DMS 273 (cell line): Measurements from ENCODE around the gene AGPAT1.
"Not testable (repeated sequence)": the region's sequence is repeated elsewhere in the genome, so short reads cannot be mapped to it uniquely, and the experiment has no call there.

Source experiments
- DNase-seq: peaks from one replicate; lab custom pipeline; 2025; ENCODE audit not compliant: unreplicated experiment; lab: John Stamatoyannopoulos, UW

AGPAT1 gene

DNA sequence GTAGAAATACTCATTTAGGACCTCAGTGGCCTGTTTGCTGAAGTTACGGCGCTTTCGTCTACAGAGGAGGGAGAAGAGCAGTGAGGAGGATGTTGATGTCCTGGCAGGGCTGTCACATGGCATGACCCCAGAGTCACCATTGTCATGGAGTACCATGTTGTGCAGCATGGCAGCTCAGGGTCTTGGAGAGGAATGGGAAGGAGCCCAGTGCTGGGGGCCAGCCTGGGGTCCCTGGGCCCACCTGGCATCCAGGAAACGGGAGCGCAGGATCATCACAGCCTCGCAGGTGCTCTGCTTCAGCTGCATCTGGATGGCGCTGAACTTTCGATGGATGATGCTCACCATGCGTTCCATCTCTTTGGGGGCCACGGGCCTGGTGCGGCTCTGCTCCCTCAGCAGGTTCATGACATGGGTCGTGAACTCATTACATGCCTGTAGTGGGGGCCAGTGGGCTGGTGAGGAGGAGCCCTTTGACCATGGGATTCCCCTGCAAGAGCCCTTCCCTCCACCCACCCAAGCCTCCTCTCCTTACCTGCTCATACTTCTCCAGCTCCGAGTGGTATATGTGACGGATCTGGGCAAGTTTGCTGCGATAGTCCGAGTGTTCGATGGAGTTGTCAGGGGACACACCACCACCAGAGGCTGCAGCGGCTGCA is 12.0 kb upstream of the AGPAT1 start:
- DNase-seq: not testable (repeated sequence)

DNA sequence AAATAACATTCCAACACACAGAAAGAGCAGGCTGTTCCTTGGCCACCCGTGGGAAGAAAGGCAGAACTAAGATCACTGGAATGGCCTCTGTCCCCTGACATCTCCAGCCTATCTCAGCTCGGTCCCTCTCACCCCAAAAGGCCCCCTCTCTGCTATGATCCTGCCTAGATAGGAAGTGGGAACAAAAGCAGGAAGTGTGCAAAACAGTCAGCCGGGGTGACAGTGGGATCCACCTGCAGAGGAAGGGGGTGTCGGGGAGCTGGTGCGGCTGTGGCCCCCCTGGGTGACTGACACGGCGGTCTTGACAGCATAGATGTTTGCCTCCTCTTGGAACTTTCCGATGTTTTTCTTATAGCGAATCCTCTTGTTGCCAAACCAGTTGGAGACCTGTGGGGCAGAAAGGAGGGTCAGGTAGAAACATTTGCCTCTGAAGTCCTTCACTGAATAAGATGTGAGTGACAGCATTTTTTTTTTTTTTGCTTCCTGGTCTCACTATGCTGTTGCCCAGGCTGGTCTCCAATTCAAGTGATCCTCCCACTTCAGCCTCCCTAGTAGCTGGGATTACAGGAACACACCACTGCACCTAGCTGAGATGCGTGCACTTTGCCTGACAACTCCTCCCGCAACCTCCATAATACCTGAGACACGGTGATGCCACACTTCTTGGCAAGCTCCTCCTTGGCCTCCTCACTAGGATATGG is 11.3 kb upstream of the AGPAT1 start:
- DNase-seq: no peak

DNA sequence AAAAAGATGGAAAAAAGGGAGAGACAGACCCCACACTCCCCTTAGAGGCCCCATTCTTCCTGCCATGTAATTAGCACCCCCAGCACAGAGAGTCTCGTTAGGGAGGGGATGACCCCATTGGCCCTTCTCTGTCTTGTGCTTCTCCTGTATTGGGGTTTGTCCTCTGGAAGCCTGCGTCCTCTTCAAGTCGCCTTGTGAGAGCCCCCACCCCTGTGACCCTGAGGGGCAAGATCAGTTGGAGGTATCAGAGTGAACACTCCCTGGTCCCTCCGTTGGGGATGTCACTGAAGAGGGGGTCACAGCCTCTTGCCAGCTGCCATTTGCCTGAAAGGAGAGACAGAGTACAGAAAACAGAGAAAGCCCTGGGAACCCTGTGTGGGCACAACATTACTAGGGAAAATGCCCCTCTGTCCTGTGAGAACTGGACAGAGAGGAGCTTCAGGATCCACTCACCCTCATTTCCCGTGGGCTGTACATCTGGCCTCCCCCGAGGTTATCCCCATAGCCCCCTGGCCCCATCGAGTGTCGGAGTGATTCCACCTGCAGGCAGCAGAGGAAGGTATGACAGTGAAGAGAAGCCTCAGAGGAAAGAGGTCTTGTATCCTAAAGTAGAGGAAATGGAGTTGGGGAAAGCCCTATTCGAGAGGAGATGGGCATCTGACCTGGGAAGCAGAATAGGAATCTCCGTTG is 10.4 kb upstream of the AGPAT1 start:
- DNase-seq: not testable (repeated sequence)

DNA sequence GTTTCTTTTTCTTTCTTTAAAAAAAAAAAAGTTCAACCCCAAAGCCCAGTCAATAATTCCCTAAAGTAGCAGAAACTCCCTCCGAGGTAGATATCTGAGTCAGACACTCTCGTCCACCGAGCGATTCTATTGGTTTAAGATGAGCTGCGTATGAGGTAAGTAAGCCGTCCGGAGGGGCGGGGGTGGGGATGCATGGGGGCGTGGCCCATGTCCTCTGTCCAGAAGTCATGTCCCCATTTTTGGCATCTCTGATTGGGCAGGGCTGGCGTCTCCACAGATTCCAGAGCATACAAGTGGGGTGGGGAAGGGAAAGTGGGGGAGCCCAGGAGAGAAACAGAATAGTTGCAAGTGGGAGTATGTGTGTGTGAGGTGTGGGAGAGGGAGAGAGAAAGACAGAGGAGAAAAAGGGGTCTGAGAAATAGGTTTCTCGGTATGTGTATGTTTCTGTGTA is 9.8 kb upstream of the AGPAT1 start:
- DNase-seq: not testable (repeated sequence)

DNA sequence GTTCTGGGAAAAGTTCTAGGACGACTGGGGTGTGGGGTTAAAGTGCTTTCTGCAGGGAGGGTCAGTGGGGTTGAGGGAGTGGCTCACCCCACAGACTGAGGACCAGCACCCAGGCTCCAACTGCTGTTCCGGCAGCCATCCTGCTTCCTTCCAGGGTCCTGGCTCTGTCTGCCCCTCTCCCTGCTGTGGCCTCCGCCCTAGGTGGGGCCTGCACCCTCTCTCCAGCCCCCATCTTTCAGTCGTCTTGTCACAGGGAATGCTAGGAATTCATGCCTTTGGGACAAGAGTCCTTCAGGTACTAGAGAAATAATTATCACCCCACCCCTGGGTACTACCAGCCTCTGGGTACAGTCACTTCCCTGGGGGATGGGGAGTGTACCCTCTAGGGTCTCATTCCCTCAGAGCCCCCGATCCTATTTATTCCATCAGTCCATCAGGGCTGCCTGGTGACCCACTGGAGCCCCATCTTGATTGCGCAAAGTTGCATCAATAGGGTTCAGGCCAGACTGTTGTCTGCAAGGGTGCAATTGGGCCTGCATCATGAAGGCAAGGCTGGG is 8.3 kb upstream of the AGPAT1 start, which contains the start of gene AGER:
AGER (minus strand) TSS at position 170 of the 557 bp plus-strand sequence; CDS start at position 139, 31 bp downstream.
- DNase-seq: no peak

DNA sequence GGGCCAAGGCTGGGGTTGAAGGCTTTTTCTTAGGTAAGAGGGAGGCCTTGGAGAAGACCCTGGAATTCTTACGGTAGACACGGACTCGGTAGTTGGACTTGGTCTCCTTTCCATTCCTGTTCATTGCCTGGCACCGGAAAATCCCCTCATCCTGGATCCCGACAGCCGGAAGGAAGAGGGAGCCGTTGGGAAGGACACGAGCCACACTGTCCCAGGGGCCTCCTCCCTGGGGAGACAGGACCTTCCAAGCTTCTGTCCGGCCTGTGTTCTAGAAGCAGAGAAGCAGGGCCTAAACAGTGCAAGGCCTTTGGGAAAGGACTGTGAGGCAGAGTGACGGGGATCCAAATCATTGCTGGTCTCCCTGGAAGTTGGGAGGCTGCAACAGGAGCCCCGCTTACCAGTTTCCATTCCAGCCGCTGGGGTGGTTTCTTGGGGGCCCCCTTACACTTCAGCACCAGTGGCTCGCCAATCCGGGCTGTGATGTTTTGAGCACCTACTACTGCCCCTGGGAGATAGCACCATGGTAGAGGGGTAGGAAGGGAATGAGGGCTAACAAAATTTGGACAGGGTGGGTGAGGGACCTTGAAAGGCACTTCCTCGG is 7.7 kb upstream of the AGPAT1 start:
- no peak for DNase-seq

DNA sequence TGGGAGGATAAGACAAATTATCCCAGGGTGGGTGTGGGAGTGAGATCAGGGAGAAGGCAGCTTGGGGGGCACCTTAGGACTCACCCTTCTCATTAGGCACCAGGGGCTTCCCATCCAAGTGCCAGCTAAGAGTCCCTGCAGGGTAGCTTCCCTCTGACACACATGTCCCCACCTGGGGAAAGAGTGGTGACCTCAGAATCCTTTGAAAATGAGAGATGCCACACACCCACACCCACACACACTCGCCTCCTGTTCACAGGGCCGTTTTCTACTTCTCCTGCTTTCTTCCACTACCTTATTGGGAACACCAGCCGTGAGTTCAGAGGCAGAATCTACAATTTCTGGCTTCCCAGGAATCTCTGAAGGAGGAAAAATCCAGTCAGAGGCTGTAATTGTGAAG is 7.1 kb upstream of the AGPAT1 start:
- DNase-seq: no peak

DNA sequence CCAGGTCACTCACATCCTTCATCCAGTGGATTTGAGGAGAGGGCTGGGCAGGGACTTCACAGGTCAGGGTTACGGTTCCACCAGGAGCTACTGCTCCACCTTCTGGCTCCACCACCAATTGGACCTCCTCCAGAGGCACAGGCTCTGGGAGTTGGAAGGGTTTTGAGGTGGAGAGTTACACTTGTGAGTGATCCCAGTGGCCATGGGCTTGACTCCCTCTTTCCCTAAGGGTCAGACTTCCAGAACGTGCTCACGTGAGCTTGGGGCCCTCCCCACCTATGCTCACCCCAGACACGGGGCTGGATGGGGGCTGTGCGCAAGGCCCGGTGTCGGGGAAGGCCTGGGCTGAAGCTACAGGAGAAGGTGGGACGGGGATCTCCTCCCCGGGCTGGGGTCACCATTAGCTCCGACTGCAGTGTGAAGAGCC is 6.7 kb upstream of the AGPAT1 start:
- no peak for DNase-seq

DNA sequence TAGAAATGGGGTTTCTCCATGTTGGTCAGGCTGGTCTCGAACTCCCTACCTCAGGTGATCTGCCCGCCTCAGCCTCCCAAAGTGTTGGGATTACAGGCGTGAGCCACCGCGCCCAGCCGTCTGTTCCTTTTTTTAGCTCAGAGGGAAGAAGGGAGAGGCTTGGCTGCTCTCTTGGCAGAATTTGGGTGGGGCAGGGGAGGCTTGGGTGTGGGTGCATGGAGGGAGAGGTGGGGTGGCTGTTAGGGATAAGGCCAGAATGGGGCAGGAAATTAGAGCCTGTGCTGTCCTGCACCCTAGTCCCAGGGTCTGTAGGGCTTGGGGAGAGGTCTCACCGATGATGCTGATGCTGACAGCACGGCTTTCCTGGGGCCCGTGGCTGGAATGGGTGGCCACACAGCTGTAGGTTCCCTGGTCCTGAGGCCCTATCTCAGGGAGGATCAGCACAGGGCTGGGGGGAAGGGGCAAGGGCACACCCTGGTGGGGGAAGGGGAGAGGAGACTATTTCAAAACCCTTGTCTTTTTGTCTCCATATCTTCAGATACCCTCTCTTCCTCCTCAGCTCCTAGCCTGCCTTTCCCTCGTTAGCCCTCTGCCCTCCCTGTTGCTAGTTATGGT is 6.1 kb upstream of the AGPAT1 start:
- DNase-seq: no peak

DNA sequence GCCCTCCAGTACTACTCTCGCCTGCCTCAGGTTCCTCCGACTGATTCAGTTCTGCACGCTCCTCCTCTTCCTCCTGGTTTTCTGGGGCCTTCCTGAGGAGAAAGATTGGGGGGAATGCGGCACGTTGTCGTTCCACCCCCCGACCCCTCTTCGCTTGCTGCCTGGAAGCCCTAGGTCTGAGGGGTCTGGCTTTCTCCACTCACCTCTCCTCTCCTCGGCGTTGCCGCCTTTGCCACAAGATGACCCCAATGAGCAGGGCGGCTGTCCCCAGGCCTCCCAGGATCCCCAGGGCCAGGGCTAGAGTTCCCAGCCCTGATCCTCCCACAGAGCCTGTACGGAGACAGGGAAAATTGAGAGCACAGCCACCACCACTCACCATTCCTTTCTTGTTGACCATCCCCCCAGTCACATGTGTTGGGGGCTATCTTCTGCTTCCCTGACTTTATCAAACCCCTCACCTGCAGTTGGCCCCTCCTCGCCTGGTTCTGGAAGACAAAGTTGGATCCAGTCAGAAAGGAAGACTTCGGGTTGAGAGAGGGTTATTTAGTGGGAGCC is 5.3 kb upstream of the AGPAT1 start:
- no peak for DNase-seq

DNA sequence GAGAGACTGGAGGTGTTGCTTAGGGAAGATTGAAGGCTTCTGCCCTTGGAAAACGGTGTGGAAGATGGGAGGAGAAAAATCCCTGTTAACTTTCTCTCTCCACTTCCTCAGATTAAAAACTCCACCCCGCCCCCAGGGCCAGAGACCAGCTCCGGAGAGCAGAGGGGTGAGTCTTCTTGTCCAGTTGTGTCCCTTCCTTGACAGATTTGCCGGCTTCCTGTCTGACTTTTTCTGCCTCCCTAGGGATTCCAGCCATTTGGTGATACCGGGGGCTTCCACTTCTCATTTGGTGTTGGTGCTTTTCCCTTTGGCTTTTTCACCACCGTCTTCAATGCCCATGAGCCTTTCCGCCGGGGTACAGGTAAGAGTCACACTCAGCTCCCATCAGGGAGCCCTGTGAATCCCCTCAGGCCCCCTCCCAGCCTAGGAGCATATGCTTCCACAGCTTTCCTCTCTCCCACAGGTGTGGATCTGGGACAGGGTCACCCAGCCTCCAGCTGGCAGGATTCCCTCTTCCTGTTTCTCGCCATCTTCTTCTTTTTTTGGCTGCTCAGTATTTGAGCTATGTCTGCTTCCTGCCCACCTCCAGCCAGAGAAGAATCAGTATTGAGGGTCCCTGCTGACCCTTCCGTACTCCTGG is 4.0 kb upstream of the AGPAT1 start:
- no peak for DNase-seq

DNA sequence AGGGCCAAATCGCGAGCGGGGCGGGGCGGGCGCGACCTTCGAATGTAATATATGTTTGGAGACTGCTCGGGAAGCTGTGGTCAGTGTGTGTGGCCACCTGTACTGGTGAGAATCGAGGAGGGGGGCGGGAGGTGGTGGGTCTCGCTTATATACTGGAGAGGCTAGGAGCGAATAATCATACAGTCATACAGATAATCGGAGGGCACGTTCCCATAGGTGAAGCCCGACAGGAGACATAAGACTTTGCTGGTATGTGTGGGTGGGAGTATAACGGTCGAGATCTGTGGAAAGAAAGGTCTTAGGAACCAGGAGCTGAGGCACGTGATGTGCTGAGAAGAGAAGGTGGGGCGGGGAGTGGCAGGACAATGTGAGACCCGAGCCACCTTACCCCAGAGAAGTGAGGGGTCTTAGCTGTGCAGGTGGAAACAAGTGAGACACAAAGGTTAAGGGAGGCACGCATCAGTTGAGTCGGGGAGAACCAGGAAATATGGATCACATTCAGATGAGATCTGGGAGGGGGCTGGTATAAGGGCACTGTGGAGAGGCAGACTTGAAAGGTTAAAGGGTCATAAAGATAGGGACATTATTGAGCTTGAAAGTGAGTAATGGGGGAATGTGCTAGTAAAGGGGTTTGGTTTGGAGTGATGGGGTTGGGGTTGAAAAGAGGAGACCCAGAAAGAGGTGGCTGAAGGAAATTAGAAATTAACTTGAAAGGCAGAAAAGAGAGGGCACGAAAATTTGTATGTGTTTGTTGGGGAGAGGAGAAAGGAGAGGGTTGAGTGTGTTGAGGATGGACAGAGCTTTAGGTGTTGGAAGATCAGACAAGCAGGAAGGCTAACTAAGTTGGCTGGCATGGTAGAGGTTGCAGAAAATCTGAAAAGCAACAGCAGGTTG is 2.9 kb upstream of the AGPAT1 start:
- peak; percentile 52 for DNase-seq

DNA sequence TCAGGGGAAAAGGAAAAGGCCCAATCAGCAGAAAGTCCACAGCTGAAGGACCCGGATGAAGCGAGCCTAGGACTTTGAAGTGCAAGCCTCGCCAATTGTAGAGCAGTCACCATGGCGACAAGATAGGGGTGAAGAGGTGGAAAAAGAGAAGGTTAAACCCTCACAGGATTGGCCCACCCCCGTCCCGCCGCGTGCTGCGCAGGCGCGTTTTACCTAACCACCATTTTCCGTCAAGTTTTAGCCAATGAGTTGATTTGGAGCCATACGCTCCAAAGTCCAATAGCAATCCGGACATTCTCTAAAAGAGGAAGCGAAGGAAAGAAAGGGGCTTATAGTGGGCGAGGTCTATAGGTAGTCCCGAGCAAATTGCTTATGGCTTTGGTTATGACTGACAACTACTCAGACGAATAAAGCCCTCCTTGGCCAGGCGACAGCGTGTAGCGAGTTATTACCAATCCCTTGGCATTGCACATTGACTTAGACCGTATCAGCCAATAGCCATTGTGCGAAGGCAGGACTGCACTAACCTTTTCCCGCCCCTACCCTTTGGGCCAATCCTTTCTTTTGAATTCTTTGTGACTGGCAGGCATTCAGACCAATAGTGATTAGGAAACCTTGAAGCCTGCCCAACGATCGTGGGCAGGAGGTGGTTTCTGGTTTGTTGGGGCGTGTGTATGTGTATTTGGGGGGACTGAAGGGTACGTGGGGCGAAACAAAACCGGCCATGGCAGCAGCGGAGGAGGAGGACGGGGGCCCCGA is 2.1 kb upstream of the AGPAT1 start, which contains the start of gene RNF5:
RNF5 (plus strand) TSS at position 618 of the 759 bp plus-strand sequence; CDS start at position 725, 107 bp downstream.
- DNase-seq: peak; percentile 100

DNA sequence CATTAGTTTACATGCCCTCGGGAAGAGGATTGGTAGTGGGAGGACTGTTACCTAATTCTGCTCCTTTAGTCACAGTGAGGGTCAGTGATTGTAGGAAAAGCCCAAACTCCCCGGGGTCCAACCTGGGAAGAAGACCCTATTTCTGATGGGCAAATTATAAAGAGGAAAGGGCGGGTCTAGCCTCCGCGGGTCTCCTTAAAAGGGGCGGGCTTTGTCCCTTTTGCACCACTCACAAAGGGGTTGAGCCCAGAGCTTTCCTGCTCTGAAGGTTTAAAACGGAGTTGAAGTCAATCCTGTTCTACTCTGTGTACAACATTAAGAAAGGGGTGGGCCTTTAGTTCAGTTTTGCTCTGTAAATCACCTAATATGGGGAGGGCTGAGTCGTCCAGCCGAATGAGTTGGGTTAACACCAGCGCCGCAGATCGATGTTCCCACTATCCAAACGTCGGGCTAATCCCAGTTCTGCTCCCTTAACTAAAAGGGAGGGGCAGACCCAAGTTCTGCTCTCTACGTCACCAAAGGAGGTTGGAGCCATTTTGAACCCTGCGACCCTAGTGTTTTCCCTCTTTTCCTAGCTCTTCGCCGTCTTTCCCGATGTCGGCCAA is 1.4 kb upstream of the AGPAT1 start:
- DNase-seq: peak; percentile 86

DNA sequence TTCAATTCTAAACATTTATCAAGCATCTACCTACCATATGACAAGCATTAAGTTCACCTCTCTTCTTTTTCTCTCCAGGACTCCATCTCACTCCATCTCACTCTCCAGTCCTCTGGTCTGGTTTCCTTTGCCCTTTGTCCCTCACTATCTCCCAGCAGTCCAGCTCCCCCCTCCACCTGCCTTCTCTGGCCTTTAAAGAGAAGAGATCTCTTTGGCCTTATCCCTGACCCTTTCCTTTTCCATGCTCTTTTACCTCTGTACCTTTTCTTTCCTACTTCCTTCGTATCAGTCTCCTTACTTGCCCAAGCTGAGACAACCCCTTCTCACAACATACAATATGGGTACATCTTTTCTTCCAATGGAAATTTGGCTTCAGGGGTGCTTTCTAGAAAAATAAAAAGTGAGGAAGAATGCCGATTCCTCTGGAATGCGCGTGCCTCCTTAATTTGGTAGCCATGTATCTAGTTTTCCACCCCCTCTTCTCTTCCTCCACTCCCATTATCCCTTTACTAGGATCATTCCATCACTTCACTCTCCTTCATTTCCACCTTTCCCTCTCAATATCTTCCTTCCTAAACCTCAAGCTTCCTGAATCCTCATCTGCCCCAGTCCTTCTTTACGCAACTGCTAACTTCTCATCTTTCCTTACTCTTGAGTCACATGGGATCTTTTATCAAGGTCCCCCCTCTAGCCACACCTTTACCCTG is 745 bp upstream of the AGPAT1 start:
- no peak for DNase-seq

DNA sequence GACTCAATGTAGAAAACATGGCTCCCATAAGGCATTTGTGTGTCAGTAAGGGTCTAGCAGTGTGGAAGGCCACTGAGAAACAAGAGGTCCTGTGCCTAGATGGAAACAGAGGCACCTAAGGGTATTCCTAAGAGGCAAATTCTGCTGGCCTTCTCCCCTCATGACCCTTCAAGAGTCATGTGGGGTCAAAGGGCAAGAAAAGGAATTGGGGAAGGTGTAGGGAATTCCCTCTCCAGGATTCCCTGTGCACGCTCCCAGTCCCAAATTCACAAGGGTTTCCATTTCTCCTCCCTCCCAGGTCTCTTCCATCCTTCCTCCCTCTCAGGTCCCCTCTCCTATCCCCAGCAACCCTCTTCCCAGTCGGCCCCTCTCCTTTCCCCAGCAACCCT is 568 bp downstream of the AGPAT1 start:
- no peak for DNase-seq

DNA sequence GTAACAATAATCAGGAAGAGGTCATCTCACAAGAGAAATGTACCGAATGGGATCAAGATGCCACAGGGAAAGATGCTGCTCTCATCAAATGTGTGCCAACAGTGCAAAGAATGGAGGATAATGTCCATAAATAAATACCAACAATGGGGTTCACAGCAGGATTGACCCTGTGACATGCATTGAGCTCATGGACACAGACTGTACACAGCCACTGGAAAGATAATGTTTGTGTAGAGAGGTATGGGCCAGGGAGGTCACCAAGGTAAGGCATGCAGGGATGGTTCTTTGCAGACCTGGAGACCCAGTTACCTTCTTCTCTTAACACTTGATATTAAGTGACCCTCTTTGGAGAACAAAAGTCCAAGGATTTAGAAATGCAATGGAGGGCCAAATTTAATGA is 1.5 kb downstream of the AGPAT1 start:
- no peak for DNase-seq
